ENCODE data around the gene SPINDOC. TPM values are rescaled to one million over a fixed set of nuclear protein-coding genes. Genes with fewer than 3 reads are reported as not detected.

SPINDOC gene
- total RNA-seq, 1 donor from 2014 or later = 60.1 TPM

- Mint-ChIP-seq H3K27me3 (ENCODE audit: low read depth) (no peaks in the 10 kb centered on the region), H3K36me3 (peaks cover 9% of the 10 kb centered on the region), H3K4me1 (peaks cover 19% of the 10 kb centered on the region), H3K4me3 (peak overlapping the region; percentile 81), H3K9me3 (no peaks in the 10 kb centered on the region), H3K27ac (peak overlapping the region; percentile 64)
- DNase-seq (ENCODE audit: low spot score in 2 of 2, unreplicated experiment in 2 of 2) = peak; percentile 35 to 65
- TF ChIP-seq CTCF (IDR thresholded peaks at IDR 0.05; ENCODE audit: unreplicated experiment) = no peak
Measured at GRCh38 chr11:63813563-63814382, 517 bp downstream of the SPINDOC start.

GRCh38 chr11:63814383-63814736, 1.1 kb downstream of the SPINDOC start:
- no peaks in the 10 kb centered on the region for H3K9me3 Mint-ChIP-seq
- no peak for TF ChIP-seq CTCF (IDR thresholded peaks at IDR 0.05; ENCODE audit: unreplicated experiment)
- peaks cover 19% of the 10 kb centered on the region for H3K4me1 Mint-ChIP-seq
- DNase-seq (ENCODE audit: low spot score in 2 of 2, unreplicated experiment in 2 of 2) = no peak
- H3K4me3 Mint-ChIP-seq = peak overlapping the region; percentile 81
- no peaks in the 10 kb centered on the region for H3K27me3 Mint-ChIP-seq (ENCODE audit: low read depth)
- H3K27ac Mint-ChIP-seq = peak overlapping the region; percentile 64
- H3K36me3 Mint-ChIP-seq = peaks cover 9% of the 10 kb centered on the region

- Mint-ChIP-seq H3K4me3 (no peak overlapping the region), H3K36me3 (peaks cover 19% of the 10 kb centered on the region)
Measured at GRCh38 chr11:63816166-63816565, 2.9 kb downstream of the SPINDOC start.

GRCh38 chr11:63816732-63817131, 3.5 kb downstream of the SPINDOC start:
- Mint-ChIP-seq H3K27me3 (ENCODE audit: low read depth) (no peaks in the 10 kb centered on the region), H3K4me3 (no peak overlapping the region), H3K36me3 (peaks cover 22% of the 10 kb centered on the region), H3K9me3 (no peaks in the 10 kb centered on the region), H3K27ac (no peak overlapping the region), H3K4me1 (peaks cover 19% of the 10 kb centered on the region)
- TF ChIP-seq CTCF (IDR thresholded peaks at IDR 0.05; ENCODE audit: unreplicated experiment) = no peak
- DNase-seq (ENCODE audit: low spot score in 2 of 2, unreplicated experiment in 2 of 2) = no peak

More at GRCh38 chr11:63816166-63816565, 2.9 kb downstream of the SPINDOC start:
- no peaks in the 10 kb centered on the region for H3K9me3 Mint-ChIP-seq
- DNase-seq (ENCODE audit: low spot score in 2 of 2, unreplicated experiment in 2 of 2) = no peak
- no peak for TF ChIP-seq CTCF (IDR thresholded peaks at IDR 0.05; ENCODE audit: unreplicated experiment)
- H3K27me3 Mint-ChIP-seq (ENCODE audit: low read depth) = no peaks in the 10 kb centered on the region
- peaks cover 19% of the 10 kb centered on the region for H3K4me1 Mint-ChIP-seq
- H3K27ac Mint-ChIP-seq = no peak overlapping the region

GRCh38 chr11:63817758-63818498, 4.7 kb downstream of the SPINDOC start:
- no peak for DNase-seq (ENCODE audit: low spot score in 2 of 2, unreplicated experiment in 2 of 2)
- Mint-ChIP-seq H3K36me3 (peaks cover 29% of the 10 kb centered on the region), H3K27me3 (ENCODE audit: low read depth) (no peaks in the 10 kb centered on the region), H3K4me1 (peaks cover 14% of the 10 kb centered on the region), H3K9me3 (no peaks in the 10 kb centered on the region), H3K4me3 (no peak overlapping the region), H3K27ac (no peak overlapping the region)
- no peak for TF ChIP-seq CTCF (IDR thresholded peaks at IDR 0.05; ENCODE audit: unreplicated experiment)
